Chondrocyte (in vitro differentiated cells): ENCODE data around the gene PDZD2. TPM values are rescaled to one million over a fixed set of nuclear protein-coding genes. Genes with fewer than 3 reads are reported as not detected.

ENCODE experiments used
- DNase-seq: peaks from one replicate; pipeline ENCODE4 v3.0.0; 2021; ENCODE audit warnings: mixed read lengths, low spot score
- H3K27ac Mint-ChIP-seq: one replicate; pipeline ENCODE4 v1.8.0; 2021; ENCODE audit warnings: mild to moderate bottlenecking, moderate library complexity, mixed read lengths; ENCODE audit not compliant: unreplicated experiment
- H3K27me3 Mint-ChIP-seq: 2 replicates; pipeline ENCODE4 v1.8.0; 2021; ENCODE audit warnings: low read depth, mixed read lengths
- H3K36me3 Mint-ChIP-seq: 2 replicates; pipeline ENCODE4 v1.8.0; 2021; ENCODE audit warnings: low read depth, mixed read lengths
- H3K4me1 Mint-ChIP-seq: 2 replicates; pipeline ENCODE4 v1.8.0; 2021; ENCODE audit warnings: low read depth, mild to moderate bottlenecking, mixed read lengths
- H3K4me3 Mint-ChIP-seq: one replicate; pipeline ENCODE4 v1.8.0; 2021; ENCODE audit warnings: mild to moderate bottlenecking, moderate library complexity, mixed read lengths; ENCODE audit not compliant: unreplicated experiment
- H3K9me3 Mint-ChIP-seq: 2 replicates; pipeline ENCODE4 v1.8.0; 2021; ENCODE audit warnings: low read depth, mixed read lengths
- CTCF ChIP-seq: fragments of 200-600 bp; sonication (generic); IDR thresholded peaks from 2 replicates; pipeline ENCODE4 v1.5.0; 2021; ENCODE audit warnings: antibody characterized with exemption, mild to moderate bottlenecking, moderate library complexity
- total RNA-seq: library from RNA; stranded (reverse); gene quantifications from 3 replicates; pipeline ENCODE4 v1.2.1, GENCODE V29; 2021

Gene PDZD2
- total RNA-seq, 1 donor from 2014 or later, result 30.9 TPM

- peak; percentile 13 for TF ChIP-seq CTCF
- Mint-ChIP-seq H3K27ac (peak overlapping the region; percentile 86), H3K9me3 (peaks cover 3% of the 10 kb centered on the region), H3K4me3 (no peak overlapping the region), H3K36me3 (peaks cover 6% of the 10 kb centered on the region), H3K27me3 (no peaks in the 10 kb centered on the region), H3K4me1 (peaks cover 84% of the 10 kb centered on the region)
- DNase-seq, result no peak
These were observed 349.2 kb downstream of the PDZD2 start for GRCh38 chr5:31987985-31988710.

GRCh38 chr5:31990081-31990650 is 351.2 kb downstream of the PDZD2 start:
- Mint-ChIP-seq H3K4me1 (peaks cover 77% of the 10 kb centered on the region), H3K27me3 (no peaks in the 10 kb centered on the region), H3K27ac (peak overlapping the region; percentile 91), H3K9me3 (peaks cover 3% of the 10 kb centered on the region), H3K4me3 (no peak overlapping the region), H3K36me3 (peaks cover 6% of the 10 kb centered on the region)
- no peak for TF ChIP-seq CTCF
- no peak for DNase-seq

GRCh38 chr5:31990701-31991110 is 351.8 kb downstream of the PDZD2 start:
- Mint-ChIP-seq H3K27ac (peak overlapping the region; percentile 91), H3K9me3 (peaks cover 3% of the 10 kb centered on the region), H3K27me3 (no peaks in the 10 kb centered on the region), H3K36me3 (peaks cover 7% of the 10 kb centered on the region), H3K4me3 (no peak overlapping the region), H3K4me1 (peaks cover 77% of the 10 kb centered on the region)
- TF ChIP-seq CTCF, result no peak
- no peak for DNase-seq

GRCh38 chr5:31992377-31992776 is 353.4 kb downstream of the PDZD2 start:
- TF ChIP-seq CTCF, result no peak
- peaks cover 62% of the 10 kb centered on the region for H3K4me1 Mint-ChIP-seq
- peak overlapping the region; percentile 87 for H3K27ac Mint-ChIP-seq
- peaks cover 9% of the 10 kb centered on the region for H3K36me3 Mint-ChIP-seq
- no peaks in the 10 kb centered on the region for H3K27me3 Mint-ChIP-seq
- no peak overlapping the region for H3K4me3 Mint-ChIP-seq
- DNase-seq, result no peak
- H3K9me3 Mint-ChIP-seq, result peaks cover 3% of the 10 kb centered on the region

- TF ChIP-seq CTCF, result no peak
- peak overlapping the region; percentile 87 for H3K27ac Mint-ChIP-seq
- DNase-seq, result no peak
- peaks cover 6% of the 10 kb centered on the region for H3K36me3 Mint-ChIP-seq
- no peaks in the 10 kb centered on the region for H3K27me3 Mint-ChIP-seq
- H3K9me3 Mint-ChIP-seq, result no peaks in the 10 kb centered on the region
- H3K4me1 Mint-ChIP-seq, result peaks cover 52% of the 10 kb centered on the region
- no peak overlapping the region for H3K4me3 Mint-ChIP-seq
These were observed 354.4 kb downstream of the PDZD2 start for GRCh38 chr5:31993165-31993961.
